HG02642 (cell line): ENCODE data around the gene CHKA.
A peak's percentile ranks its signal among the peaks of the same experiment; 100 is the strongest.

ENCODE experiments used
- ATAC-seq: cut with Tn5 transposase; IDR thresholded peaks from one replicate; pipeline ENCODE4 v1.9.1; 2021; ENCODE audit warnings: mild to moderate bottlenecking; ENCODE audit not compliant: unreplicated experiment, poor library complexity

The CHKA gene

DNA sequence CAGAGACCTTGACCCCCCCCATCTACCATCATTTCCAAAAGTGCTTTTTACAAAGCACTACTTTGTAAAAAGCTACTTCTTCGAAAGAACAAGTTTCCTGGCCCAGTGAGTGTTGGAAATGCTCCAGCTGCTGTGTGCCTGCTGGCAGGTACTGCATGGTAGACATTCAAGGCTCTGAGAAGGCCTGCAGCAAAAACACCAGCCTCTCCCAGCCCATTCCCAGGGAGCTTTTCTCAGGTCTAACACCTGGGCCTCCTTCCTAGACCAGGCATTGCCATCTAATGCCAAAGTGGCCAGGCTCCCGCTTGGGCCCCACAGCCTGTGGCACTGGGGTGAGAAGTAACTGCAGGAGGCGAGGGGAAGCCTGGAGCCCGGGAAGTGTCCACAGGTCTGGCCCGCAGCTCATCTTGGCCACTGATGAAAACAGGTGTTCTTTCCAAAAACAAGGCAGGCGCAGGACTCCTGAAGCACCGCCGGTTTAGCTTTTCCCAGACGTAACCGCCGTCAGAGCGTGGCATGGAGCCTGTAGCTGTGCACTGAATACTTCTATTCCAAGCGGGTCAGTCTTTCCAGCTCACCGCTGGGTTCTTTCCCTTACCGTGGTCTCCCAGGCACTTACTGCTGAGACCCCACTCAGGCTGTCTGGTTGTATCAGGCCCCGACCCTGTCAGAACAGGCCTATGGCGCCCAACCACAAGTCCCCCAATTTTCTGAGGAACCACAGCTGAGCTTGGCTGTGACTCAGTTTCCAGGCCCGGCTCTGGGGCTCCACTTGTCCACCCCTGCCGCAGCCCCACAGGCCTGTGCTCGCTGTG, 83.6 kb downstream of the CHKA start:
- ATAC-seq, result no peak

DNA sequence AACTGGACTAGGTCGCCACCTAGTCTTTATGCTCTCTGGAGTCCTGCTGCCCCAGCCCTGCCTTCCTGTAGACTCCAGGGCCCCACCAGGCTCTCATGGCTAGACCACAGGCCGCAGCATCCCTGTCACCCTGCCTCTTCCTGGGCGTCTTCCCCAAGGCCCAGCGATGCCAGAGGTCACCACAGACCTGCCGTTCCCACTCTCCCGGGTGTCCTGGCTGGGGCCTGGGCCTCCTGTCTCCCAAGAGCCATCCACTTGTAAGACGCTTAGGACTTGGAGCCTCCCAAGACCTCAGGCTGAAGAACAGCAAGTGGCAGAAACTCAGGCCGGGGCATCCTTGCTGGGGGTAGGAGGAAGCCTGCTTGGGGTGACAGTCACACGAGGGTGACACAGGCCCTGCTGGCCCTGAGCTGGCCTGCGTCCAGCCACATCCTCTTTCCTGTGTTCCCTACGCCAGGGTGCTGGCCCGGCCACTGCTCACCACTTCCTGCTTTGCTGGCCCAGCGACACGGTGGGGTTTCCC, 84.4 kb downstream of the CHKA start:
- ATAC-seq, result no peak

DNA sequence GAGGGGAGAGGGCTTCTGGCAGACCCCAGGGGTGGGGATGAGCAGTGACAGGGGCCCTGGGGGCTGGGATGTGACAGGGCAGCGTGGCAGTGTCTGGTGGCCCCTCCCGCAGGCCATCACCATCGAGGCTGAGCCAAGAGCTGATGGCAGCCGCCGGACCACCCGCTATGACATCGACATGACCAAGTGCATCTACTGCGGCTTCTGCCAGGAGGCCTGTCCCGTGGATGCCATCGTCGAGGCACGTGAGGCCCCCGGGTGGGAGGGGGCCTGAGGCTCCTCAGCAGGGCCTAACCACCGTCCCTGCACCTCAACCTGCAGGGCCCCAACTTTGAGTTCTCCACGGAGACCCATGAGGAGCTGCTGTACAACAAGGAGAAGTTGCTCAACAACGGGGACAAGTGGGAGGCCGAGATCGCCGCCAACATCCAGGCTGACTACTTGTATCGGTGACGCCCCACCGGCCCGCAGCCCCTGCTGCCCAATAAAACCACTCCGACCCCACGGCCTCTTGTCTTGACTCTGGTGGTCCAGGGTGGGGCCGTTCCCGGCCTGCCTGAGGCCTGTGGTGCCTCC, 85.0 kb downstream of the CHKA start:
- ATAC-seq, result no peak

DNA sequence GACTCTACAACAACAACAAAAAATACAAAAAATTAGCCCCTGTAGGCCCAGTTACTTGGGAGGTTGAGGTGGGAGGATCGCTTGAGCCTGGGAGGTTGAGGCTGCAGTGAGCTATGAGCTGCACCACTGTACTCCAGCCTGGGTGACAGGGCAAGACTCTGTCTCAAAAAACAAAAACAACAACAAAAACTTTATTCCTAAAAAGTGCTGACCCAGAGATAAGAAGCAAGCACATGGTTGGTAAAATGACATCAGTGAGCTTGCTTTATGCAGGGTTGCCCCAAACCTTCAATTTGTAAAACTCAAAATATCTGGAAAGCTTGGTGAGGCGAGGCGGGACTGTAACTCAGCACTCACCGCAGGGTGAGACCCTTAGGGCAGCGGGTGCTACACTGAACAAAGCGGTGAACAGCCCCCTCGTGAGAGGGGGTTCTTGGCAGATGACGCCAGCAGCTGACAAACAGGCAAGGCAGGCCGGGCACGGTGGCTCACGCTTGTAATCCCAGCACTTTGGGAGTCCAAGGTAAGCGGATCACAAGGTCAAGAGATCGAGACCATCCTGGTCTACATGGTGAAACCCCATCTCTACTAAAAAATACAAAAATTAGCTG, 85.8 kb downstream of the CHKA start:
- ATAC-seq, result no peak

DNA sequence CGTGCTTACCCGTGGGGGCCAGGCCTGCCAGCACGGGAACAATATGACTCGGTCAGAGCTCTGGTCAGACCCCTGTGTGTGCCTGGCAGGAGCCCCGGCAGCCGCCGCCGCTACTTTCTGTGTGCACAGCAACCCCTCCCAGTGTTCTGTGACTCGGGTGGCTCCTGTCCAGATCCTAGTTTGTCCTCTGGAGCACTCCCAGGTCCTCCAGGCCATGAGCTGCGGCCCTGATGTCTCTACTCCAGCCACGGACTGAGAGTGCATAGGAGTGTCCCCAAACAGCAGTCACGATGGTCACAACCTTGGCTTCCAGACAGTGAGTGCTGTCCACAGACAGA, 87.5 kb downstream of the CHKA start:
- no peak for ATAC-seq

DNA sequence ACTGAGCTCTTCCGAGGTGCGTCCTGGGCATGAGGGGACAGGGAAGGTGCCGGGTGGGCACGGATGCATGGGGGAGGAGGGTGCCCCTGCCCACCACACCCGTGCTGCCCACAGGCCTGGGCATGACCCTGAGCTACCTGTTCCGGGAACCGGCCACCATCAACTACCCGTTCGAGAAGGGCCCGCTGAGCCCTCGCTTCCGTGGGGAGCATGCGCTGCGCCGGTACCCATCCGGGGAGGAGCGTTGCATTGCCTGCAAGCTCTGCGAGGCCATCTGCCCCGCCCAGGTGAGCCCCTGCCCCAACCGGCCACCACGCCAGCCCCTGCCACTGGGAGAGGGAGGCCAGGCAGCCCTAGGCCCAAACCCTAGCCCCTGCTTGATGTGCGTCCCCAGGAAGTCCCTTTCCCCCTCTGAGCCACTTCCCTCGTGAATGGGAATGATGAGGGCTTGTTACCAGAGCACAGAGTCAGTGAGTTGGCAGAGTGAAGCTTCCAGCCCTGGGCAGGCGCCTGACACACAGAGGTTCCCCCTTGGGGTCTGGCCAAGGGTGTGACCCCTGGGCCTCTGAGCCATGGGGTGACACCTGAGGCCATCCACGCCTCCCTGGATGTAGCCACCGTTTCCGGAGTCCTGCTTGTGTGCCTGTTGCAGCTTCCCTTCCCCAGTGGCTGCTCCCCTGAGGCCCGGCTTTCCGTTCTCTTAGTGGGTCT, 88.0 kb downstream of the CHKA start:
- no peak for ATAC-seq

DNA sequence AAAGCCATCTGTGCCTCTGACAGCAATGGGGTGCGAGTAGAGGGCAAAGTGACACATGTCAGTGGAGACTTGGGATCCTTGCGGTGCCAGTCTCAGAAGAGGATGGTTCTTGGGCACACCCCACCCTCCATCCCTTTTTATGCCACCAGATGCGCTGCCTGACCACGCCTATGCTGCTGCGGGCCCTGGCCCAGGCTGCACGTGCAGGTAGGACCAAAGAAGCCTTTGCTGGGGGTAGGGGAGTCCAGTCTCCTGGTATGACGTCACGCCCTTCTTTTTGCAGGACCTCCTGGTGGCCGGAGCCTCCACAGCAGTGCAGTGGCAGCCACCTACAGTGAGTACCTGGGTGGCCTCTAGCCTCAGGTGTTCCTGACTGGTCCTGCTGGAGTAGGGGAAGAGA, 89.2 kb downstream of the CHKA start:
- ATAC-seq, result no peak

DNA sequence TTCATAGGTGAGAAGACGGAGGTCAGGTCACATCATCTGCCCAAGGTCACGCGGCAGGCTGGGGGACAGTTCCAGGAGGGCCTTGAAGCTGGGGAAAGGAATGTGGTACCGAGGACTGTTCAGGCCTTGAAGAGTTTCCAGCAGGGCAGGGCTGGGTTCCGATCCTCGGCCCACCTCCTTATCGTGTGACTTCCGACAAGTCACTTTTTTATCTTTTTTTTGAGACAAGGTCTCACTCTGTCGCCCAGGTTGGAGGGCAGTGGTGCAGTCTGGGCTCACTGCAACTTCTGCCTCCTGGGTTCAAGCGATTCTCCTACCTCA, 90.1 kb downstream of the CHKA start:
- no peak for ATAC-seq

DNA sequence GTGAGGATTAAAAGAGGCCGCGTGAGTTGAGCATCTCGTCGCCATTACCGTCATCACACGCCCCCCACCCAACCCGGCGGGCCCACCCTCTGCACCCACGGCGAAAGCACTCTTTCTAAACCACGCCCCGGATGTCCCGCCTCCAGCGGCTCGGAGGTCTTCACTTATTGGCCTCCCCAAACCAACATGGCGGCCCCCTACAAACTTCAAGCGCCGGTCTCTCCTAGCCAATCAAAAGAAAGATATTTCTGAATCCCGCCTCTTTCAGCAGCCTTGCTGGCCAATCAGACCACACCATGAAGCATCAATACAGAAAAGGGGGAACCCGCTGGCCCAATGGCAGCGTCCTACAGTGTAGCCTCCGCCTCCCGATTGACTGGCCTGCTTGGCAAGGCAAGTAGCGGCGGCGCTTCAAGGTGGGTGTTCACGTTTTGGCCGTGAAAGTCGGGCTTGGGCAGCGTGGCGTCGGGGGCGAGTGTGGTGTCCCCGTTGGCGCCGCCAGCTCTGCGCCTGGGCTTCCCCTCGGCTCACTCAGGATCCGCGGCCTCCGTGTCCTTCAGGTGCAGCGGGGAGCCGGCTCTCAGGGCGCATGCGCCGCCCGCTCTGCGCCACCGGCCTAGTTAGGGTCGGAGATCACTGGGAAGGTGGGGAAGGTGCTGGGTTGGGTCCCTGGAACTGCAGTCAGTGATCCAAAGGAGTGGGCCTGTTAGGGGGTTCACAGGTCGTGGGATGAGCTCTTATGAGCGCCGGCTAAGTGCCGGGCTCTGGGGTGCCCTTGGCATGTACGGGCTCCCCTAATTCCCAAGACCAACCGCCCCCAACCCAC, 90.7 kb downstream of the CHKA start, which contains the start of gene NDUFS8:
TSS of gene NDUFS8 (plus strand) at position 364 of the 826 bp plus-strand sequence. CDS start 1,471 bp downstream, outside the sequence.
- ATAC-seq, result peak; percentile 93

DNA sequence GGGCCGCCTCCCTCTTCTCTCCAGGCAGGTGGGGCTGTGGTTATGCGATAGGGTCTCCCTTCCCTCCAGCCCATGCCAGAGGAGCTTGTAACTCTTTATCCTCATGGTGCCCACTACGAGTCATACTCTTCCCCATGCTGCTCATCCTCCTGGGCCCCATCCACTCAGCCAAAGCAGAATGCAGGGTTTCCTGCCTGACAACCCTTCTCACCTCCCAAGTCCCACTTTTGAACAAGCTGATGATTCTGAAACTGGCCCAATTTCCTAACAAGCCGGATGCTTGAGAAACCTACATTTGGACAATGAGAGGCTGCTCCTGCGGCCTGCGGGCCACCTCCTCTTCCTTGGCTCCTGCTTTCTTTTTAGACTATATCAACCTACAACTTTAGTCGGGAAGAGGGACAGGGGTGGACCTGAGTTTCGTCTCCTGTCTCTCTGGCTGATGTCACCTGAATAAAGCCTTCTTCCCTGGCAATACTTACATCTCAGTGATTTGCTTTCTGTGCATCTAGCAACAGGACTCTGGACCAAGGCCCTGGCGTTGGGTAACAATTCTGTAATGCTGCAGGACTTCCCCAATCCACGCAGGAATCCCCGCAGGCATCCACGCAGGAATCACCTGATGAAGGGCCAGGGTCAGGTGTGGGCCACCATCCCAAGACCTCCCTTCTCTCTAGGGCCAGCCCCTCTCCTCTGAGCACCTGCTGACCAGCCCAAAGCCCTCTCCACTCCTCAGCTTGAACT, 92.2 kb downstream of the CHKA start:
- no peak for ATAC-seq

DNA sequence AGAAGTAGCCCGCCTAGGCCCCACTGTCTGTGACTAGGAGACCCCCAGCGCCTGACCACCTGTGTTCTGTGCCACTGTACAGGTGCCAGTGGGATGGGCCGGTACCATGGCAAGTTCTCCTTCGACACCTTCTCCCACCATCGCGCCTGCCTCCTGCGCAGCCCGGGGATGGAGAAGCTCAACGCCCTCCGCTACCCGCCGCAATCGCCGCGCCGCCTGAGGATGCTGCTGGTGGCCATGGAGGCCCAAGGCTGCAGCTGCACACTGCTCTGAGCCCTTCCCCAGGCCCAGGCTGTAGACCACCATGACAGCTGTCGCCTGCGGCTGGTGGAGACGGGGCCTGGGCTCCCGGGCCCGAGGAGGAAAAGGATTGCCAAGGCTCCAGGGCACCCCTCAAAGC, 93.5 kb downstream of the CHKA start:
- no peak for ATAC-seq

DNA sequence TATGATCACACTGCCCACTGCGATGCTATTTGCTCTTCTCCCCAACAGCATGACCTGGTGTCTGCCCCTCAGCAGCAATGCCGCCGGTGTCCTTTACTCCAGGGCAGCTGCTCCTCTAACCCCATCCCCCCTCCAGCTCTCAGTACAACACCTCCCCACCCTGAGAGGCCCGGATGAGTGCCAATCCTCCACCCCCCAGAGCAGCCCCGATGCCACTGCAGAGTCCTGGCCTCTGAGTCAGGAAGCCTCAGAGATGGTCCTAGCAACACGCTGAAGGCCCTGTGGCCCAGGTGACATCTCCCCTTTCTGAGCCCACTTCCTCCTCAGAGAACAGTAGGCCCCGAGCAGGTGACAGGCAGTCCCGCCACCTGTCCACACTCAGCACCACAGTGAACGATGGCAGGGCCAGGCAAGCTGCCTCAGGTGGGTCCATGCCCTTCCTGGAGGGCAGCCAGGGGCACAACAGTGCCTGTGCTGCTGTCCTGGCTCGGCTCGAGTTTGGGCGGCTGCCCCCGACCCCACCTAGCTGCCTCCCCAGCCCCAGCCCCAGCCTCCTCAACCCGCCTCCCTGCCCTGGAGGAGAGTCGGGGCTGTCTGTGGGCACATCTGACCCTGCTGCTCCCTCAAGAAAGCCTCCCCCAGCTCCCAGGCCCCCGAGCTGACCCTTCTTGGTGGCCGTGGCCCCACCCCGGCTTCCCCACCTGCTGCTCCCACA, 94.6 kb downstream of the CHKA start:
- ATAC-seq, result no peak

DNA sequence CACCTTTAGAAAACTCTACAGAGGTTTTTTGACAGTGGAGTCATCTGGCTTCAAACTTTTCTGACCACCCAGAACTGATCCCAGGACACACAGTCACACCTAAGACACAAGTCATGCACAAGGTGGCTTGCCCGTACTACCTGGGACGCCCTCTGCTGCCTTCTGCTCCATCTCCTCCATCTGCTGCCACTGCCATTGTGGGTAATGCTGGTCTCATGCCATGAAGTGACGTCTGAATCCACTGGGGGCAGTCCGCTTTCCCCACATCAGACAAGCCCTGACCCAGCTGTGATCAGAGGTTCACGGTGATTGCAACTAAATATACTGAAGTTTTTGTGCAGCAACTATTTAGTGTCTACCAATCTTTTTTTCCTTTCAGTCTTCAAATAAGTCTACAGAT, 96.1 kb downstream of the CHKA start:
- ATAC-seq, result no peak

DNA sequence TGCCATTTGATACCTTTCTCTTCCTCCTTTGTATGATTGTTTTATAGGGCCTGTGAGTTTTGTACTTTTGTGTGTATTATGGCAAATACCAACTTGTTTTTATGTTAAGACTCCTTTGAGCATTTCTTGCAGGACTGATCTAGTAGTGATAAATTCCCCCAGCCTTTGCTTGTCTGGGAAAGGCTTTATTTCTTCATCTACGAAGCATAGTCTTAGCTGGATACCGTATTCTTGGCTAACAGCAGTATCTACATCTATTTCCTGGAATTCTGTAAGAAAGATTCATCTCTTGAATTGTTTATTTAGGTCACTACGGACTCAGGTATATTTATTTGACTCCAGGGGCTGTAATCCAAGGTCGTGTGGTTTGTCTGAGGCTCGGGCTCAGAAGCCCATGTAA, 96.7 kb downstream of the CHKA start:
- ATAC-seq, result no peak

DNA sequence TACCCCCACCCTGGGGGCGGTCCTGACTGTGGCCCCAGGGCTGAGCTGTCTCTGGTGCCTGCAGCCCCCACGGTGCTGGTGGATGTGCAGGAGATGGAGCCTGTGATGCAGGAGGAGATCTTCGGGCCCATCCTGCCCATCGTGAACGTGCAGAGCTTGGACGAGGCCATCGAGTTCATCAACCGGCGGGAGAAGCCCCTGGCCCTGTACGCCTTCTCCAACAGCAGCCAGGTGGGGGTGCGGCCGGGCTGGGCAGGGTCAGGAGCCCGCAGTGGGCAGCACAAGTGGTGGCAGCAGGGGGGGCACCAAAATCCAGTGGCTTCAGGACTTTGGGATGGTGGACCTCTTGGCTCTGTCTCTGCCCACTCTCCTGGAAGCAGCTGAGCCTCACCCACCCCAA, 98.7 kb downstream of the CHKA start:
- ATAC-seq, result no peak

DNA sequence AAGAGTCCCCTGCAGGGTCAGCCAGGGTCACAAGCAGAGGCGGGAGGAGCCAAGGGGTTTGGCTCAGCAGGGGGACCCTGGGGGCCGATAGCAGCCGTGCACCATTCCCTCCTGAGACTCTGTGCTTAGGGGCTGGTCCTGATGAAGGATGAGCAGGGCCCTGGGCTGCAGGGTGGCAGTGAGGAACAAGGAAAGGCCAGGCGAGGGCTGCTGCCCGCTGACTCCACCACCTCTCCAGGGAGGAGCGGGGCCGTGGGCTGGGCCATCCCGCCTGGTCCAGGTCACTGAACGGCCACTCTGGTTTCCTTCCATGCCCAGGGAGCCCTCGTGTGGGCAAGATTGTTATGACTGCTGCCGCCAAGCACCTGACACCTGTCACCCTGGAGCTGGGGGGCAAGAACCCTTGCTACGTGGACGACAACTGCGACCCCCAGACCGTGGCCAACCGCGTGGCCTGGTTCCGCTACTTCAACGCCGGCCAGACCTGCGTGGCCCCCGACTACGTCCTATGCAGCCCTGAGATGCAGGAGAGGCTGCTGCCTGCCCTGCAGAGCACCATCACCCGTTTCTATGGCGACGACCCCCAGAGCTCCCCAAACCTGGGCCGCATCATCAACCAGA, 99.9 kb downstream of the CHKA start:
- no peak for ATAC-seq

DNA sequence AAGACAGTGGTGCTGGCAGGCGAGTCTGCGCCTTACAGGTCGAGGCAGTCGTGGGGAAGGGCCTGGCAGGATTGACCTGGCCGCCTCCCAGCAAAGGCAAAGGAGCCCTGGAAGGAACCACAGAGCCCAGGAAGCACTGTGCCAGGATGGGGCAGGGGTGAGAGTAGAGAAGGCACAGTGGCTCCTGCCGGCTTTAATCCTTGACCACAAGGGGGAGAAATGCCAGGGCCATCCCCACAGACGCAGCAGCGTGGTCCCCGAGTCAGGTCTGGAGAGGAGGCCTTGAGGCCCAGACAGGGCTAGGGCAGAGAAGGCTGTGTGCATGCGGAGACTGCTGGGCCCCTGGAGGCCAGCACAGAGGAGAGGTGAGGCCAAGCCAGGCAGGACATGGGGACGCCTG, 100.6 kb downstream of the CHKA start:
- no peak for ATAC-seq

DNA sequence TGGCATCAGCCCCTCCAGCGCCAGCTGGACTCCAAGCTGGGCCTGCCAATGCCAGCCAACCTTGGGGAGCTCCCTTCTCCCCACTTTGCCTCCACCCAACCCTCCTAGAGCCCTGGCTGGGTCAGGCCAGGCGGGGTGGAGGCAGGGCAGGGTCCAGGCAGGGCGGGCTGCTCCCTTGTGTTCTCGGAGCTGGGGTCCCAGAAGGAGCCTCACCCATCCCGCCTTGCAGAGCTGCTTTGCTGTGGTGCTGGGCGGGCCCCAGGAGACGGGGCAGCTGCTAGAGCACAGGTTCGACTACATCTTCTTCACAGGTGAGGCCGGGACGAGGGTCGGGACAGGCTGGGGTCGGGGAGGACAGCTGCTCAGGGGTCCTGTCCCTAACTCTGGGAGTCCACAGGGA, 101.7 kb downstream of the CHKA start:
- no peak for ATAC-seq
